Activated CD4-positive, alpha-beta T cell treated with anti-CD3 and anti-CD28 coated beads, Interleukin-2, amount 50 U/mL, for 4 hours (primary cell): ENCODE measurements around the gene VIPAS39.
A peak's percentile ranks its signal among the peaks of the same experiment; 100 is the strongest.
"Not testable (repeated sequence)": the region's sequence is repeated elsewhere in the genome, so short reads cannot be mapped to it uniquely, and the experiment has no call there.

Source experiments
- DNase-seq, 2 experiments: peaks; one replicate each; pipeline ENCODE4 v3.0.0-alpha.2; 2020

The VIPAS39 gene

GRCh38 chr14:77469539-77469938 lies 12.1 kb upstream of the VIPAS39 start:
- no peak for DNase-seq

GRCh38 chr14:77469067-77469505 lies 11.7 kb upstream of the VIPAS39 start:
- DNase-seq, result no peak

- no peak for DNase-seq
These were observed 10.4 kb upstream of the VIPAS39 start for GRCh38 chr14:77467801-77468200.

- DNase-seq, result peak; percentile 48 to 55
These were observed 1.8 kb upstream of the VIPAS39 start for GRCh38 chr14:77459072-77459723.

GRCh38 chr14:77458249-77458950 lies 999 bp upstream of the VIPAS39 start:
- peak; percentile 8 to 11 for DNase-seq

GRCh38 chr14:77457115-77457521 lies 283 bp downstream of the VIPAS39 start:
- no peak for DNase-seq

GRCh38 chr14:77455966-77456640 lies 1.3 kb downstream of the VIPAS39 start:
- DNase-seq, result no peak

- no peak for DNase-seq
These were observed 15.2 kb downstream of the VIPAS39 start for GRCh38 chr14:77442196-77442595.

GRCh38 chr14:77439861-77440260 lies 17.5 kb downstream of the VIPAS39 start:
- no peak for DNase-seq

GRCh38 chr14:77438596-77438995 lies 18.8 kb downstream of the VIPAS39 start:
- DNase-seq, result no peak

GRCh38 chr14:77436042-77436441 lies 21.4 kb downstream of the VIPAS39 start:
- DNase-seq, result no peak

GRCh38 chr14:77426396-77426795 lies 31.0 kb downstream of the VIPAS39 start:
- no peak for DNase-seq

GRCh38 chr14:77424862-77425261 lies 32.5 kb downstream of the VIPAS39 start:
- no peak for DNase-seq

GRCh38 chr14:77423423-77423822 lies 34.0 kb downstream of the VIPAS39 start, which contains the start of gene NOXRED1:
Gene NOXRED1, minus strand, starts transcription at chr14:77423523. Its CDS starts 634 bp downstream, at chr14:77422889.
- no peak for DNase-seq

- no peak for DNase-seq
These were observed 36.2 kb downstream of the VIPAS39 start for GRCh38 chr14:77421201-77421600.

GRCh38 chr14:77416836-77417235 lies 40.6 kb downstream of the VIPAS39 start:
- no peak for DNase-seq

- DNase-seq, result not testable (repeated sequence)
These were observed 41.3 kb downstream of the VIPAS39 start for GRCh38 chr14:77416098-77416497.

- not testable (repeated sequence) for DNase-seq
These were observed 41.9 kb downstream of the VIPAS39 start for GRCh38 chr14:77415403-77416030.

GRCh38 chr14:77409131-77409533 lies 48.3 kb downstream of the VIPAS39 start:
- DNase-seq, result no peak

- no peak for DNase-seq
These were observed 50.2 kb downstream of the VIPAS39 start for GRCh38 chr14:77407158-77407557.

GRCh38 chr14:77406718-77407117 lies 50.7 kb downstream of the VIPAS39 start:
- DNase-seq, result no peak

GRCh38 chr14:77406086-77406485 lies 51.3 kb downstream of the VIPAS39 start:
- DNase-seq, result no peak

- no peak for DNase-seq
These were observed 53.6 kb downstream of the VIPAS39 start for GRCh38 chr14:77403768-77404167.
